ENCODE results near the gene NR3C1. TPM values are rescaled to one million over a fixed set of nuclear protein-coding genes. Genes with fewer than 3 reads are reported as not detected.
A peak's percentile ranks its signal among the peaks of the same experiment; 100 is the strongest.

The NR3C1 gene
- total and polyA plus RNA-seq, 2 of the 13 experiments (the other 11 are each of a cell fraction or from before 2014, with no cell fraction given), result 10.0 to 24.3 TPM

GRCh38 chr5:143239882-143240518 is 163.5 kb downstream of the NR3C1 start:
- ChIA-PET CTCF (ENCODE audit: low intra/inter-chr PET ratio, low total read pairs) (no interaction called here), POLR2A (no interaction called here)
- no peak overlapping the region for H2AFZ ChIP-seq (ENCODE audit: low read length)
- no peak for DNase-seq (ENCODE audit: low spot score)
- H3K27ac ChIP-seq (ENCODE audit: extremely low read length, insufficient read depth, low read length), result no peak overlapping the region
- in situ Hi-C loops (cut with HindIII; ENCODE audit: extremely low pct_ligation_motif_present, low pct_unique_long_range_greater_than_20kb), result no loop called here
- peak; percentile 72 for ATAC-seq
- H3K36me3 ChIP-seq (replicated peaks in 1 of 2; ENCODE audit: control insufficient read depth in 1 of 2, insufficient read depth in 2 of 2, low read length in 2 of 2), result no peaks in the 10 kb centered on the region
- no TSS peak for BruUV-seq (replicated peaks)
- H3K4me3 ChIP-seq (replicated peaks in 1 of 3; ENCODE audit: insufficient read depth in 1 of 3, low read depth in 2 of 3, low read length in 3 of 3), result peak overlapping the region in 1 of 3 experiments; percentile 20; a peak in 1 of 6 replicates
- no peaks in the 10 kb centered on the region for H4K20me1 ChIP-seq (ENCODE audit: insufficient read depth, low read length)
- peaks cover 30% of the 10 kb centered on the region for H3K4me1 ChIP-seq (ENCODE audit: insufficient read depth, low read length)
- no peaks in the 10 kb centered on the region for H3K9me3 ChIP-seq (ENCODE audit: low read length)
- peak overlapping the region; percentile 69 for H3K4me2 ChIP-seq (ENCODE audit: low read depth, low read length)
- intact Hi-C loops (cut with micrococcal nuclease; ENCODE audit: unreplicated experiment), result no loop called here
- 33% methylated on average over 5 of the region's 5 CpGs for WGBS (ENCODE audit: low lambda C conversion rate)
- no peak for FAIRE-seq
- H3K79me2 ChIP-seq (ENCODE audit: insufficient read depth, low read length), result no peaks in the 10 kb centered on the region
- no peaks in the 10 kb centered on the region for H3K27me3 ChIP-seq (ENCODE audit: control insufficient read depth in 1 of 2, insufficient read depth in 2 of 2, low read length in 2 of 2)
- H3K9ac ChIP-seq (ENCODE audit: insufficient read depth, low read depth, low read length), result no peak overlapping the region
- TF ChIP-seq PAXIP1 (CRISPR knock-in tag; conservative IDR thresholded peaks at IDR 0.05), result 0 out of 2 replicates have a peak, but pooled peaks have one; percentile 34
- TF ChIP-seq THAP7 (CRISPR knock-in tag; IDR thresholded peaks at IDR 0.05), result no peak
- TF ChIP-seq AHDC1 (CRISPR knock-in tag; IDR thresholded peaks at IDR 0.05; ENCODE audit: borderline replicate concordance), result no peak
- TF ChIP-seq GATA4 (IDR thresholded peaks at IDR 0.05; ENCODE audit: borderline replicate concordance, low read depth), result no peak
- TF ChIP-seq PRDM4 (CRISPR knock-in tag; IDR thresholded peaks at IDR 0.05; ENCODE audit: borderline replicate concordance), result no peak
- TF ChIP-seq ZNF121 (CRISPR knock-in tag; IDR thresholded peaks at IDR 0.05), result no peak
- TF ChIP-seq ZNF850 (CRISPR knock-in tag; conservative IDR thresholded peaks at IDR 0.05), result no peak
- TF ChIP-seq KLF15 (CRISPR knock-in tag; IDR thresholded peaks at IDR 0.05; ENCODE audit: borderline replicate concordance), result no peak
- 0 out of 2 replicates have a peak, but pooled peaks have one; percentile 15 for TF ChIP-seq ZMYM4 (CRISPR knock-in tag; IDR thresholded peaks at IDR 0.05)
- TF ChIP-seq SAP130 (CRISPR knock-in tag; IDR thresholded peaks at IDR 0.05; ENCODE audit: low read depth), result 0 out of 2 replicates have a peak, but pooled peaks have one; percentile 14
- no peak for TF ChIP-seq ZNF556 (CRISPR knock-in tag; IDR thresholded peaks at IDR 0.05; ENCODE audit: borderline replicate concordance)

Measured in HepG2 (cell line).